IgD-negative memory B cell (primary cell): ENCODE data around the gene CD276. TPM values are rescaled to one million over a fixed set of nuclear protein-coding genes. Genes with fewer than 3 reads are reported as not detected.
"Not testable (repeated sequence)": the region's sequence is repeated elsewhere in the genome, so short reads cannot be mapped to it uniquely, and the experiment has no call there.

Experiments used
- H3K27ac Mint-ChIP-seq, 3 donors: one replicate each; pipeline ENCODE4 v1.8.0; 2020 to 2022; ENCODE audit warnings: mild to moderate bottlenecking in 3 of 3, mixed read lengths in 3 of 3, moderate library complexity in 1 of 3
- H3K27me3 Mint-ChIP-seq: one replicate; pipeline ENCODE4 v1.8.0; 2021; ENCODE audit warnings: mixed read lengths
- H3K36me3 Mint-ChIP-seq: one replicate; pipeline ENCODE4 v1.8.0; 2020; ENCODE audit warnings: mild to moderate bottlenecking, mixed read lengths
- H3K4me1 Mint-ChIP-seq, 3 donors: one replicate each; pipeline ENCODE4 v1.8.0; 2020 to 2022; ENCODE audit warnings: mixed read lengths in 3 of 3, mild to moderate bottlenecking in 1 of 3
- H3K4me3 Mint-ChIP-seq, 4 donors: one replicate each; pipeline ENCODE4 v1.8.0; 2020 to 2022; ENCODE audit warnings: mild to moderate bottlenecking in 4 of 4, mixed read lengths in 4 of 4, moderate library complexity in 3 of 4
- H3K9me3 Mint-ChIP-seq, 3 donors: one replicate each; pipeline ENCODE4 v1.8.0; 2020 to 2021; ENCODE audit warnings: mixed read lengths in 3 of 3, mild to moderate bottlenecking in 1 of 3
- polyA plus RNA-seq: library from polyadenylated mRNA; unstranded; fragments of 300-500 nt; fragmentation: Illumina TruSeq; gene quantifications from one replicate; pipeline ENCODE4 v1.2.3, GENCODE V29; 2021

Gene CD276
- polyA plus RNA-seq = not detected

DNA sequence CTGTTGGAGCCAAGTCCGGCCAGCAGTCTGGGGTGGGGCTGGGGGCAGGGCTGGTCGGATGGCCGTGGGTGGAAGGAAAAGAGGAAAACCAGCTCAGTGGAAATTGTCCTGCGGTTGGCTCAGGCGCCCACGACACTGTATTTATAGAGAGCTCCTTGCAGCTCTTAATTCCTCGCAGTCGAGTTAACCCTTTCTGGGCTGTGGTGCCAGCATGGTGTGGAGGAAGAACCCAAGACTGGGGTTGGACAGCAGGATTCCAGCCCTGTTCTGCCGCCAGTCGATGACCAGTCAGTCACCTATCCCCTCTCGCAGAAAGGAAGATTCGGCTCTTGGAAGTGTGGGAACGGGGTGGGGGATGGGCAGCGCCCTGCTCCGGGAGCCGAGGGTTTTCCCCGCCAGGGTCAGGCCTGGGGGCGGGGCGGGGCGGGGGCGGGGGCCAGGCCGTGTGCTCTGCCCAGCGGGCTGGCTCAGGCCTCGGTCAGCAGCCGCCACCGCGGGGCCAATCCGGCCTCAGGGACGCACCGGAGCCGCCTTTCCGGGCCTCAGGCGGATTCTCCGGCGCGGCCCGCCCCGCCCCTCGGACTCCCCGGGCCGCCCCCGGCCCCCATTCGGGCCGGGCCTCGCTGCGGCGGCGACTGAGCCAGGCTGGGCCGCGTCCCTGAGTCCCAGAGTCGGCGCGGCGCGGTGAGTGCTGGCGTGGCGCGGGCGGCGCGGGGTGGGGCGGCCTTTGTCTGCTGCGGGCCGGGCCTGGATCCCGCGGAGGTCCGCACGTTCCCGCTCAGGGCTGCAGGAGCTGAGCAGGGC is at the start of gene CD276:
TSS of gene CD276 (plus strand) at position 607 of the 804 bp plus-strand sequence. CDS start 15,257 bp downstream, outside the sequence.
- Mint-ChIP-seq H3K4me1 (peaks cover 0 to 3% (median 1%) of the 10 kb centered on the region in 3 donors), H3K27ac (no peak within 1 kb of the TSS), H3K4me3 (peak within 1 kb of the TSS in 3 of 4 donors; percentile 59 to 88 (median 81)), H3K9me3 (peaks cover 0 to 2% (median 0%) of the 10 kb centered on the region in 3 donors), H3K27me3 (peaks cover 42% of the 10 kb centered on the region), H3K36me3 (peaks cover 2% of the 10 kb centered on the region)

DNA sequence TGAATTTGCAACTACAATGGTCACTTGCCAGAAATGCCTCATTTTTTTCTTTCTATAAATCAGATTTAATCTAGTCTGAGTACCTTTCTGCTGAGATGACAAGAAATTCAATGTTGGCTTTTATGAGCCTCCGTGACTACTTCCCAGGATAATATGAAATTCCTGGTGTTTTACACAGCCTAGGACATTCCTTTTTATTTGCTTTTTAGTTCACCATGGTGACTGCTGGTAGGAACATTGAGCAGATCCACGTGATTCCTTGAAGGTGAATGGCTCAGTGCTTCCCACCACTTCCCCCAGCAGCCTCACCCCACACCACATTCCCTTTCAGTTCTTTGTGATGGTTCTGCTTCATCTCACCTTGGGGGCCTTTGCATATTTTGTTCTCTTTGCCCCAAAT is 46.7 kb upstream of the CD276 start:
- Mint-ChIP-seq H3K27me3 (peaks cover 14% of the 10 kb centered on the region), H3K27ac (no peak overlapping the region), H3K36me3 (peaks cover 2% of the 10 kb centered on the region), H3K9me3 (peaks cover 4 to 13% (median 12%) of the 10 kb centered on the region in 3 donors), H3K4me3 (peak overlapping the region in 2 of 4 donors; percentile 21 to 62), H3K4me1 (peaks cover 6 to 10% (median 10%) of the 10 kb centered on the region in 3 donors)

DNA sequence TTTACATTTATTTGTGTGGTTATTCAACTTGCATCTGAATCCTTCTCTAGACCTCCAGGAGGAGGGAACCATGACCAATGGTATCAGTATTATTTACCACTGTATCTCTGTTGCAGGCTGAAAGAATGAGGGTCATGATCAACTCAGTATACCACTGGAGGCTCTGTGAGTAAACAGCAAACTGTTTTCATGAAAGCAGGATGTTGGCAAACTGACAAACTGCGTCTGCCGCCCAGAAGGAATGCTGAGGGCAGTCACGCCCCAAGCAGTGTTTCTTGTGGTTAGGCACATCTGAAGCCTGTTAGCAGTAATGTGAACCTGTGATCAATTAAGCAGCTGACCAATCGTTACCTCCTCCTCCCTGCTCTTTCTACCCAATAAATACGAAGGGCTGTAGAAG is 44.7 kb upstream of the CD276 start:
- H3K4me3 Mint-ChIP-seq, H3K4me1 Mint-ChIP-seq, H3K27ac Mint-ChIP-seq, H3K36me3 Mint-ChIP-seq: not testable (repeated sequence)
- Mint-ChIP-seq H3K9me3 (peaks cover 4 to 13% (median 12%) of the 10 kb centered on the region in 3 donors), H3K27me3 (peaks cover 16% of the 10 kb centered on the region)

DNA sequence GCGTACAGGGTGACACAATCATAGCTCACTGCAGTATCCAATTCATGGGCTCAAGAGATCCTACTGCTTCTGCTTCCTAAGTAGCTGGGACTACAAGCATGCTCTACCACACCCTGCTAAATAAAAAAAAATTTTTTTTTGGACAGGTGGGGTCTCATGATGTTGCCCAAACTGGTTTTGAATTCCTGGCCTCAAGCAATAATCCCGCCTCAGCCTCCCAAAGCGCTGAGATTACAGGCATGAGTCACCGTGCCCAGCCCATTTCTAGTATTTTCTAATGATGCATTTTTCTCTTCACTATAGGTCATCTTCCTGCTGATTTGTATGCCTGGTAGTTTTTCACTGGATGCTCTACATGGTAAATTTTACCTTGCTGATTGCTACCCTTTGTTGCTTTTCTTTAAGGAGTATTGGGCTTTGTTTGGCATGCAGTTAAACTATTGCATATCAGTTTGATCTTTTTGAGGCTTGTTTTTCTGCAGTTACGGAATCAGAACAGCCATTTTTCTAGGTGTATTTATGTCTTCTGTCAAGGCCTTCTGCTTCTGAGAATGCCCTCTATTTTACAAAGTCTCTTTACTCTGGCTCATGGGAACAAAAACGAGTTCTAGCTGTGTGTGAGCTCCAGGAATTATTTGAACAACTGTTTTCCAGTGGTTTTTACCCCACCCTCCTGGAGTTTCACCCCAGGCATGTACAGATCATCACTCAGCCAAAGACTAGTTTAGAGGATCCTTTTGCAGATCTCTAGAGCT is 36.7 kb upstream of the CD276 start:
- Mint-ChIP-seq H3K4me3 (no peak overlapping the region), H3K9me3 (peaks cover 0 to 7% (median 3%) of the 10 kb centered on the region in 3 donors), H3K27ac (no peak overlapping the region), H3K27me3 (peaks cover 11% of the 10 kb centered on the region), H3K4me1 (peaks cover 0 to 1% (median 0%) of the 10 kb centered on the region in 3 donors), H3K36me3 (peaks cover 4% of the 10 kb centered on the region)

DNA sequence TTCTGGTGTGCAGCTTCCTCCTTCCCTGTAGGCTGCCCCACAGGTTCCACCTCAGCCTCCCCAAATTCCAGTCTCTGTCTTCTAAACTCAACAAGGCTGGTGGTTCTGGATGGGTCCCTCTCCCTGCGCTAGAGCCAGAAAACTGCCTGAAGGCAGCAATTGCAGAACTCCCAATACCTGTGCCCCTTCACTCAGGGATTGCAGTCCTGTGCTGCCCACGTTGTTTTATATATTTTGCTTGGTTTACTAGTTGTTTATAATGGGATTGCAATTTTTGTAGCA is 36.2 kb upstream of the CD276 start:
- Mint-ChIP-seq H3K4me3 (no peak overlapping the region), H3K27ac (no peak overlapping the region), H3K36me3 (peaks cover 4% of the 10 kb centered on the region), H3K9me3 (peaks cover 1 to 7% (median 4%) of the 10 kb centered on the region in 3 donors), H3K4me1 (peaks cover 0 to 1% (median 0%) of the 10 kb centered on the region in 3 donors), H3K27me3 (peaks cover 10% of the 10 kb centered on the region)

DNA sequence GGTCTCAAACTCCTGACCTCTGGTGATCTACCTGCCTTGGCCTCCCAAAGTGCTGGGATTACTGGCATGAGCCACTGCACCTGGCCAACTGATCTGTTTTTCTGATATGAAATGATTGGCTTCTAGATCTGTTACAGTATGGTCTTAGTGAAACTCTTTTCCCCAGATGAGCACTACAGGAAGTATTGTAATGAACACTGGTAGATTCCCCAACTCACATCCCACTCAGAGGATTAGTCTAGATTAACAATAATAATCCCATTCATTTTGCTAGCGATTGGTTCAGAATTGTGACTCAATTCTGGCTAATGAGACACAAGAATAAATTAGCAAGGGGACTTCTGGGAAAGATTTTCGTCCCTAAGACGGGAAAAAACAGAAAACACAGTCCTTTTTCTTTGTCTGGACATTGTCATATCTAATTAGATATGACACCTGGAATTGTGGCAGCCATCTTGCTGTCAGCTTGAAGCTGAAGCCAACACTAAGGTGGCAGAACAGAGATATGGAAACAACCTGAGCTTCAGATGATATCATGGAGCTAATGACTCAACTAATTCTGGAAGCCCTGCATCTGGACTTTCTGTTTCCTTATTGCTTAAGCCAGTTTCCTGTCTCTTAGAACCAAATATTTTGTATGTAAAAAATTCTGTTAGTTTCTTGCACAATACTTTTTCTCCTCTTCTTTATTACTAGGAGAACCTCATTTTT is 33.6 kb upstream of the CD276 start:
- H3K27ac Mint-ChIP-seq = no peak overlapping the region
- H3K36me3 Mint-ChIP-seq = peaks cover 4% of the 10 kb centered on the region
- peaks cover 8% of the 10 kb centered on the region for H3K27me3 Mint-ChIP-seq
- peaks cover 2 to 7% (median 6%) of the 10 kb centered on the region in 3 donors for H3K9me3 Mint-ChIP-seq
- no peak overlapping the region for H3K4me3 Mint-ChIP-seq
- peaks cover 0 to 1% (median 0%) of the 10 kb centered on the region in 3 donors for H3K4me1 Mint-ChIP-seq

DNA sequence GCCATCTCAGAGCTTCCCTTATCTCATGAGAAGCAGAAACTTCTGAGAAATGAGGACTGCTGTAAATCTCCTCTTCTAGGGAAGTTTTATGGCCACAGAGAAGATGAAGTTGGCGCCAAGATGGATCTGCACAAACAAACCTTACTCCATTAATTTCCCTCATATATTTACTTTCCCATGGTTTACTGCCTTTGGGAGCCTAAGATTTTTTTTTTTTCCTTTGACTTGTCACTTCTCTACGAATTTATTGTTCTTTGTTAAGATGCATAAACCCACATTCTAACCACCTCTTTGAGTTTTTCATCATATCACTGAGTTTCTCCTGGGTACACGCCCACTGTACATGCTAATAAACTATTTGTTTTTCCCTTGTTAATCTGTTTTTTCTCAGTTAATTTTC is 29.5 kb upstream of the CD276 start:
- Mint-ChIP-seq H3K9me3 (peaks cover 2 to 7% (median 6%) of the 10 kb centered on the region in 3 donors), H3K4me1 (no peaks in the 10 kb centered on the region), H3K27me3 (peaks cover 8% of the 10 kb centered on the region), H3K36me3 (peaks cover 3% of the 10 kb centered on the region), H3K27ac (no peak overlapping the region), H3K4me3 (no peak overlapping the region)

DNA sequence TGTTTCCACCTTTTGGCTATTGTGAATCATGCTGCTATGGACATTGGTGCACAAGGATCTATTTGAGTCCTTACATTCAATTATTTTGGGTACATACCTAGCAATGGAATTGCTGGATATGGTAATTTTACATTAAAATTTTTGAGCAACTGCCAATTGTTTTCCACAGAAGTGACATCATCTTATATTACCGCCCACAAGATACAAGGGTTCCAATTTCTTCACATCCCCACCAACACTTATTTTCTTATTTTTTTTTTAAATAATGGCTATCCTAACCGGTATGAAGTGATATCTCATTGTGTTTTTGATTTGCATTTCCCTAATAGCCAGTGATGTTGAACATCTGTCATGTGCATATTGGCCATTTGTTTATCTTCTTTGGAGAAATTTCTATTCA is 28.5 kb upstream of the CD276 start:
- H3K9me3 Mint-ChIP-seq = peaks cover 2 to 7% (median 6%) of the 10 kb centered on the region in 3 donors
- peaks cover 3% of the 10 kb centered on the region for H3K36me3 Mint-ChIP-seq
- H3K4me3 Mint-ChIP-seq = no peak overlapping the region
- H3K27me3 Mint-ChIP-seq = peaks cover 3% of the 10 kb centered on the region
- H3K4me1 Mint-ChIP-seq = no peaks in the 10 kb centered on the region
- H3K27ac Mint-ChIP-seq = no peak overlapping the region

DNA sequence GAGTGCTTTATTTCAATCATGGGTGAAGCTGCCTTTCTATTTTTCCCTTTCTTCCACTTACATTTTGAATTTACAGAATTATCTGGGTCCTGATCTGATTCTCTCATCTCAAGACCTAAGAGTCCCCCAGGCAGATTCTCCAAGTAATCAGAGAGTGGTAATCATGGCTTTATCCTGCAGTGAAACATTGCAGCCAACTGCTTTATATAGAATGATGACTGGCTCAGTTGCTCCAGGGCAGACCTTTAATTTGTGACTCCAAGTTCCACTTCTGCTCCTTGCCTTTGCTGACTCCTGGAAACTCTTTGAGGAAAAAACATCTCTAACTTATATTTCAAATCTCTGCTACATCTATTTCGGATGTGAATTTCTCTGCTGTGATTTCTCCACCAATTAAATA is 25.5 kb upstream of the CD276 start:
- H3K4me3 Mint-ChIP-seq = no peak overlapping the region
- H3K4me1 Mint-ChIP-seq = no peaks in the 10 kb centered on the region
- H3K9me3 Mint-ChIP-seq = peaks cover 0 to 8% (median 7%) of the 10 kb centered on the region in 3 donors
- H3K27ac Mint-ChIP-seq = no peak overlapping the region
- peaks cover 2% of the 10 kb centered on the region for H3K36me3 Mint-ChIP-seq
- H3K27me3 Mint-ChIP-seq = peaks cover 5% of the 10 kb centered on the region

DNA sequence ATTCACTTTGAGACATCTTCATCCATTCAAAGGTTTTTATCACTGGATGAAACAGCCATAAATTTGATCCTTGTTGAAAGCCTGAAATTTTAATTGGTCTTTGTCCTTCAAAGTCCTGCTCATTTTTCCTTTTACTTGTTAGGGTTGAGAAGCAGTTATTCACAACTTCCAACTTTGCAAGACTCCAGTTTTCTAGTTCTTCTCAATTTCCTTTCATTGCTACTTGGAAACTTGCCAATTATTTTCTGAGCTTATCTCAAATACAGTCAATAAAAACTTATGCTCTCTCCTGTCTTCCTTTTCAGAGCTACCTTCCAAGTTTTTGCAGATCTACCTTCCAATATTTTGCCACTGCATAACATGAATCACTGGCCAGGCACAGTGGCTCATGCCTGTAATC is 23.7 kb upstream of the CD276 start:
- Mint-ChIP-seq H3K9me3 (peaks cover 0 to 12% (median 7%) of the 10 kb centered on the region in 3 donors), H3K27ac (no peak overlapping the region), H3K27me3 (peaks cover 5% of the 10 kb centered on the region), H3K4me1 (no peaks in the 10 kb centered on the region), H3K36me3 (peaks cover 2% of the 10 kb centered on the region), H3K4me3 (no peak overlapping the region)

DNA sequence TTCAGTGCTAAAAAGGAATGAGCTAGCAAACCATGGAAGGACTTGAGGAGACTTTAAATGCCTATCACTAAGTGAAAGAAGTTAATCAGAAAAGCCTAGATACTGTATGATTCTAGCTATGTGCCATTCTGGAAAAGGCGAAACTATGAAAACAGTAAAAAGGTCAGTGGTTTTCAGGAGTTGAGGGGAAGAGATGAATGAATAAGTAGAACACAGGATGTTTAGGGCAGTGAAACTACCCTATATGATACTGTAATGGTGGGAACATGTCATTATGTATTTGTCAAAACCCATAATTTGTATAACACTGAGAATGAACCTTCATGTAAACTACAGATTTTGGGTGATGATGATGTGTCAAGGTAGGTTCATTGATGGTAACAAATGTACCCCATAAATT is 9.6 kb upstream of the CD276 start:
- H3K27me3 Mint-ChIP-seq = peaks cover 23% of the 10 kb centered on the region
- H3K4me1 Mint-ChIP-seq = no peaks in the 10 kb centered on the region

DNA sequence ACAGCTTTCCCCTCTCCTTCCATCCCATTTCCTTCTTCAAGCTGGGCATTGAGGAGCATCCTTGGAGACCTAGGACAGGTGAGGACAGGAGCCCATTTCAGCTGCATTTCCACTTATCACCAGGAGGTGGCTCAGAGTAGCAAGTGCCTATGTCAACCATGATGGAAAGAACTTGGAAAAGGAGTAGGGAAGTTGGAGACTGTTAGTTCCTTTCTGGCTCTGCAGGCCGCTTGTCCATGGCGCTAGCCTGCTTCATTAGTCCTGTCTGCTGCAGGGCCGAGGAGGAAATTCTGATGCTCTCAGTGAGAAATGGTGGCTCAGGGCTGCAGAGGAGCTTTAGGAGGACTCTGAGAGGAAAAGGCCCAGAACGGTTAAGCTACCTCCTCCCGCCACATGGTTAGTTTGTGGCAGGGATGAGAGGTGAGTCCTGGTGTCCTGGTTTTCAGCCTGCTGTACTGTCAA is 7.0 kb upstream of the CD276 start:
- Mint-ChIP-seq H3K36me3 (no peaks in the 10 kb centered on the region), H3K9me3 (peaks cover 0 to 2% (median 0%) of the 10 kb centered on the region in 3 donors), H3K4me3 (no peak overlapping the region), H3K27ac (no peak overlapping the region), H3K4me1 (peaks cover 0 to 2% (median 0%) of the 10 kb centered on the region in 3 donors), H3K27me3 (peaks cover 20% of the 10 kb centered on the region)

More for the DNA sequence above, 9.6 kb upstream of the CD276 start:
- no peak overlapping the region for H3K4me3 Mint-ChIP-seq
- H3K9me3 Mint-ChIP-seq = peaks cover 0 to 2% (median 0%) of the 10 kb centered on the region in 3 donors
- no peaks in the 10 kb centered on the region for H3K36me3 Mint-ChIP-seq
- H3K27ac Mint-ChIP-seq = no peak overlapping the region

DNA sequence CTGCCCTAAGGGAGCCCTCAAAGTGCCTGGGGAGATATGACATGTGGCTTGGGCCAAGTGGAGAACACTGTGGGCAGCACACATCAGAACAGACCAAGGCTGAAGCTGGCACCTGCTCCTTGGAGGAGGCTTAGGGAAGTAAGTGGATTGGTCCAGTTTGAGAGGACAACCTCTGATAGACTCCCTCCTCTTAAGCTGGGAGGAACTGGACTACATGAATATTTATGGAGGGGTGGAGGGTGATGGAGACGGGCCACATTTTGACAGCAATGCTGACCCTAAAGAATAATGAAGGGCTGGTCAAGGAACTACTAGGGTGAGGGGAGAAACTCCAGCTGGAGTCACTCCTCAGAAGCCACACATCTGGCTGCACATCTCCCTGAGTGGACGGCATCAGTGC is 6.5 kb upstream of the CD276 start:
- H3K4me1 Mint-ChIP-seq = peaks cover 0 to 2% (median 0%) of the 10 kb centered on the region in 3 donors
- H3K4me3 Mint-ChIP-seq = no peak overlapping the region
- peaks cover 0 to 2% (median 0%) of the 10 kb centered on the region in 3 donors for H3K9me3 Mint-ChIP-seq
- no peak overlapping the region for H3K27ac Mint-ChIP-seq
- H3K36me3 Mint-ChIP-seq = no peaks in the 10 kb centered on the region
- H3K27me3 Mint-ChIP-seq = peaks cover 20% of the 10 kb centered on the region

DNA sequence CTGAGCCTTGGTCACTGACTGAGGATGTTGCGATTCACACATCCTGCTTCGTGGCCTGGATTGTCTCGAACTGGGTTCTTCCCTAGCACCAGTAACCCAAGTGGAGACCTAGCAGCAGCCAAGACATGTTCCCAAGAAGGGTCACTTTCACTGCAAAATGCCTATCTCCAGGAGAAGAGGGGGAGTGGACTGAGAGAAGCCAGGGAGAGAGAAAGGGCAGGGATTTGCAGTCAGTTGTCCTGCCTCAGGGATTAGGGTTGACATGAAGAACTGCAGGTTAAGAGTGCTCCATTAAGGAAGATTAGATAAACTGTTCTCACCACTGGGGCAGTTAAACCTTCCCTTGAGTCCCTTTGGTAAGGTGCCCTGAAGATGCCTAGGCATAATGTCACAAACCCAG is 5.7 kb upstream of the CD276 start:
- H3K9me3 Mint-ChIP-seq = peaks cover 0 to 2% (median 0%) of the 10 kb centered on the region in 3 donors
- peaks cover 20% of the 10 kb centered on the region for H3K27me3 Mint-ChIP-seq
- H3K4me3 Mint-ChIP-seq = no peak overlapping the region
- no peak overlapping the region for H3K27ac Mint-ChIP-seq
- peaks cover 0 to 2% (median 1%) of the 10 kb centered on the region in 3 donors for H3K4me1 Mint-ChIP-seq
- peaks cover 2% of the 10 kb centered on the region for H3K36me3 Mint-ChIP-seq

DNA sequence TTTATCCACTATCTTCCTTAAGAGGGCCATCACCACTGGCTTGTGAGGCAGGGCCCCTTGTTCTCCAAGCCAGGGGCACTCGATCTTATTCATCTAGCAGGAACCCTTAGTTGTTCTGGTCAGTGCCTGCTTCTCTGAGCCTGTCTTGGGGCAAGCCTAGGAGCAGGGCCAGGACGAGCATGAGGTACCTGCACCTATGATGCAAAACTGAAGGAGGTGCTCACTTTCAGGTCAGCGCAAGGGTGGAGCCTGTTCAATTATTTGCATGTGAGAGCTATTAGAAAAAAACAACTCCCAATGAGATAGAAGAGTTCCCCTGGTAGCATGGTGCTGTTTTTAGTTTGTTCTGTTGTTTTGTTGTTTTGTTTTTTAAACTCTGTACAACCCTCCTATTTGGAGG is 5.0 kb upstream of the CD276 start:
- Mint-ChIP-seq H3K27me3 (peaks cover 20% of the 10 kb centered on the region), H3K36me3 (peaks cover 2% of the 10 kb centered on the region), H3K27ac (no peak overlapping the region), H3K4me1 (peaks cover 0 to 3% (median 1%) of the 10 kb centered on the region in 3 donors), H3K4me3 (peak overlapping the region in 1 of 4 donors; percentile 31), H3K9me3 (peaks cover 0 to 2% (median 0%) of the 10 kb centered on the region in 3 donors)
